SKM-1 (cell line): ENCODE data around the gene AK3.
"Not testable (repeated sequence)": the region's sequence is repeated elsewhere in the genome, so short reads cannot be mapped to it uniquely, and the experiment has no call there.

Experiments
- DNase-seq: peaks from one replicate; lab custom pipeline; 2025; ENCODE audit not compliant: unreplicated experiment; lab: John Stamatoyannopoulos, UW

AK3 gene

GRCh38 chr9:4740638-4741364, at the start of gene AK3:
Gene AK3, minus strand, starts transcription at chr9:4741202. Its CDS starts 115 bp downstream, at chr9:4741087.
- DNase-seq = peak; percentile 55

GRCh38 chr9:4788703-4789102, 47.7 kb upstream of the AK3 start:
- no peak for DNase-seq

GRCh38 chr9:4787876-4788275, 46.9 kb upstream of the AK3 start:
- no peak for DNase-seq

GRCh38 chr9:4786599-4786998, 45.6 kb upstream of the AK3 start:
- DNase-seq = no peak

- no peak for DNase-seq
These were observed 43.4 kb upstream of the AK3 start for GRCh38 chr9:4784403-4784802.

- not testable (repeated sequence) for DNase-seq
These were observed 42.2 kb upstream of the AK3 start for GRCh38 chr9:4783191-4783590.

GRCh38 chr9:4781408-4781807, 40.4 kb upstream of the AK3 start:
- DNase-seq = no peak

- no peak for DNase-seq
These were observed 39.6 kb upstream of the AK3 start for GRCh38 chr9:4780651-4781050.

GRCh38 chr9:4774958-4775357, 34.0 kb upstream of the AK3 start:
- DNase-seq = not testable (repeated sequence)

- no peak for DNase-seq
These were observed 33.2 kb upstream of the AK3 start for GRCh38 chr9:4774209-4774608.

GRCh38 chr9:4771788-4772187, 30.8 kb upstream of the AK3 start:
- no peak for DNase-seq

- no peak for DNase-seq
These were observed 28.5 kb upstream of the AK3 start for GRCh38 chr9:4769321-4770080.

- DNase-seq = no peak
These were observed 27.7 kb upstream of the AK3 start for GRCh38 chr9:4768681-4769080.

GRCh38 chr9:4764033-4764432, 23.0 kb upstream of the AK3 start:
- no peak for DNase-seq

GRCh38 chr9:4762886-4763541, 22.0 kb upstream of the AK3 start:
- DNase-seq = peak; percentile 86

GRCh38 chr9:4762108-4762885, 21.3 kb upstream of the AK3 start:
- peak; percentile 82 for DNase-seq

GRCh38 chr9:4760122-4760521, 19.1 kb upstream of the AK3 start:
- DNase-seq = peak; percentile 80

- no peak for DNase-seq
These were observed 15.4 kb upstream of the AK3 start for GRCh38 chr9:4756420-4756819.

- DNase-seq = no peak
These were observed 14.1 kb upstream of the AK3 start for GRCh38 chr9:4755026-4755609.

GRCh38 chr9:4754530-4754929, 13.5 kb upstream of the AK3 start:
- not testable (repeated sequence) for DNase-seq
